ENCODE measurements around the gene PTGR3. TPM values are rescaled to one million over a fixed set of nuclear protein-coding genes. Genes with fewer than 3 reads are reported as not detected.
A peak's percentile ranks its signal among the peaks of the same experiment; 100 is the strongest.

Gene PTGR3
- total RNA-seq, 3 donors from 2014 or later: 47.6 to 61.4 (median 57.1) TPM

DNA sequence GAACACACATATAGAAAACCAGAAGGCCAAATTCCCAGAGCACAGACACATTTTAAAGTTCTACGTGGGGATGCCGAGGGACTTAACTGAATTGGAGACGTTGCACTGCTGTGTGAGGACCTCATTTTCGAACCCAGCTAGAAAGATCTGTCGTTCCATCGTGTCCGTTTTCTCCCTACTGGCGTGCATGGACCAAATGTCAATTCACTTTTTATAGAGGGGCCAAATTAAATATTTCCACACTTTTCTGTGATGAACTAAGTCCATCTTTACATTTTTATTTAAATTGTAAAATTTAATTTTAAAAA, 966 bp upstream of the PTGR3 start:
- H3K4me1 ChIP-seq (ENCODE audit: low read depth): peaks cover 42% of the 10 kb centered on the region
- TF ChIP-seq, protein P1, sequence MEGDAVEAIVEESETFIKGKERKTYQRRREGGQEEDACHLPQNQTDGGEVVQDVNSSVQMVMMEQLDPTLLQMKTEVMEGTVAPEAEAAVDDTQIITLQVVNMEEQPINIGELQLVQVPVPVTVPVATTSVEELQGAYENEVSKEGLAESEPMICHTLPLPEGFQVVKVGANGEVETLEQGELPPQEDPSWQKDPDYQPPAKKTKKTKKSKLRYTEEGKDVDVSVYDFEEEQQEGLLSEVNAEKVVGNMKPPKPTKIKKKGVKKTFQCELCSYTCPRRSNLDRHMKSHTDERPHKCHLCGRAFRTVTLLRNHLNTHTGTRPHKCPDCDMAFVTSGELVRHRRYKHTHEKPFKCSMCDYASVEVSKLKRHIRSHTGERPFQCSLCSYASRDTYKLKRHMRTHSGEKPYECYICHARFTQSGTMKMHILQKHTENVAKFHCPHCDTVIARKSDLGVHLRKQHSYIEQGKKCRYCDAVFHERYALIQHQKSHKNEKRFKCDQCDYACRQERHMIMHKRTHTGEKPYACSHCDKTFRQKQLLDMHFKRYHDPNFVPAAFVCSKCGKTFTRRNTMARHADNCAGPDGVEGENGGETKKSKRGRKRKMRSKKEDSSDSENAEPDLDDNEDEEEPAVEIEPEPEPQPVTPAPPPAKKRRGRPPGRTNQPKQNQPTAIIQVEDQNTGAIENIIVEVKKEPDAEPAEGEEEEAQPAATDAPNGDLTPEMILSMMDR (IDR thresholded peaks at IDR 0.05): no peak
- DNase-seq (no peak), ATAC-seq (no peak)
- H3K9me3 ChIP-seq: no peaks in the 10 kb centered on the region
- intact Hi-C loops (cut with DNase I, micrococcal nuclease): loop anchor here (10.0 kb wide), 2 partner anchors 565 to 715 kb away; partner anchors contain the start of gene CNDP2 (in 1 of the 2)
- no peak overlapping the region for H3K4me3 ChIP-seq
- H3K36me3 ChIP-seq (ENCODE audit: low read depth): no peaks in the 10 kb centered on the region

DNA sequence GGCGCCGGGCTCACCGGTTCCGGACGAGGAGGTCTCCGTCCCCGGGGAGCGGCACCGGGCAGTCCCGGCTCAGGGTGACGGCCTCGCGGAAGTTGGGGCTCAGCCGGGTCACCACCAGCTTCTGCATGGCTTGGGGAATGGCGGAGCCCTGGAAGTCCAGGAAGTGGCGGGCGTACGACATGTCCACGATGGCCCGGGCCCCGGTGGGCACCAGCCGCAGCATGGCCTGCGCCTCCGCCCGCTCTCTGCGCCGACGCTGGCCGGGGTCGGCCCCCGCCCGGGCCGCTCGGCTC, 157 bp downstream of the PTGR3 start:
- ATAC-seq (peak; percentile 14), DNase-seq (peak in 1 of 3 donors; percentile 80)
- Histone ChIP-seq H3K4me1 (ENCODE audit: low read depth) (peaks cover 41% of the 10 kb centered on the region), H3K9me3 (no peaks in the 10 kb centered on the region), H3K36me3 (ENCODE audit: low read depth) (no peaks in the 10 kb centered on the region), H3K4me3 (peak overlapping the region; percentile 86)
- intact Hi-C loops (cut with DNase I, micrococcal nuclease): loop anchor here (10.0 kb wide), 2 partner anchors 564 to 714 kb away; partner anchors contain the start of gene CNDP2 (in 1 of the 2)
- TF ChIP-seq, protein P1 (IDR thresholded peaks at IDR 0.05): no peak

DNA sequence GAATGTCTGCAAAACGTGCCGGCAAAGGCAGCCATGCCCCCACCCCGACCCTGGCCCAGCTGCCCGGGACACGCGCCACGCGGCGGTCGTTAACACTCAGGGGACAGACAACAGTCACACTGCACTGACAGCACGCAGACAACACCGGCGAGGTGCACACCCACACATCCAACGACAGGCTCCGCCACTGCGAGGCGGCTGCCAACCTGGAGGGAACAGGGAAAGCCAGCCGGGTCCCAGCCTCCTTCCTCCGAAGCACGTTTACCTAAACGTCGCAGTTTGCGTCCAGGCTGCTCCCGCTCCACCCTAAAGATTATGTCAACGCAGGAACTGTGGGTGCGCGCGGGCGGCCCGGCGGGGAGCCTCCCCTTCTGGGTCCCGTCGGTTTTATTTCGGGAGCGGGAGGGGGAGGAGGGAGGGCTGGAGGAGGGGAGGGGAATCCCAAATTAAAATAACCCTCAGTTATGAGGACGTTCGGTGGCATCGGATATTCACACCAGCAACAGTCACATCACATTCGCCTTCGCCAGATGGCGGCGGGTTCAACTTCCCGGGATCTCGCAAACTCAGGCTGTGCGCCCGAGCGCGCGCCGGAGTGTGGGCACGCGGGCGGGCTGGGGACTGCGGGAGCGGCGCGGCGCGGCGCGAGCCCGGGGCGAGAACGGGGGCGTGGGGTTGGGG, 644 bp downstream of the PTGR3 start:
- intact Hi-C loops (cut with DNase I, micrococcal nuclease): loop anchor here (10.0 kb wide), 2 partner anchors 563 to 713 kb away; partner anchors contain the start of gene CNDP2 (in 1 of the 2)
- TF ChIP-seq, protein P1 (IDR thresholded peaks at IDR 0.05): no peak
- peak overlapping the region; percentile 86 for H3K4me3 ChIP-seq
- H3K9me3 ChIP-seq: no peaks in the 10 kb centered on the region
- peaks cover 36% of the 10 kb centered on the region for H3K4me1 ChIP-seq (ENCODE audit: low read depth)
- peak; percentile 73 to 83 (median 79) for DNase-seq
- peak; percentile 31 for ATAC-seq
- no peaks in the 10 kb centered on the region for H3K36me3 ChIP-seq (ENCODE audit: low read depth)

DNA sequence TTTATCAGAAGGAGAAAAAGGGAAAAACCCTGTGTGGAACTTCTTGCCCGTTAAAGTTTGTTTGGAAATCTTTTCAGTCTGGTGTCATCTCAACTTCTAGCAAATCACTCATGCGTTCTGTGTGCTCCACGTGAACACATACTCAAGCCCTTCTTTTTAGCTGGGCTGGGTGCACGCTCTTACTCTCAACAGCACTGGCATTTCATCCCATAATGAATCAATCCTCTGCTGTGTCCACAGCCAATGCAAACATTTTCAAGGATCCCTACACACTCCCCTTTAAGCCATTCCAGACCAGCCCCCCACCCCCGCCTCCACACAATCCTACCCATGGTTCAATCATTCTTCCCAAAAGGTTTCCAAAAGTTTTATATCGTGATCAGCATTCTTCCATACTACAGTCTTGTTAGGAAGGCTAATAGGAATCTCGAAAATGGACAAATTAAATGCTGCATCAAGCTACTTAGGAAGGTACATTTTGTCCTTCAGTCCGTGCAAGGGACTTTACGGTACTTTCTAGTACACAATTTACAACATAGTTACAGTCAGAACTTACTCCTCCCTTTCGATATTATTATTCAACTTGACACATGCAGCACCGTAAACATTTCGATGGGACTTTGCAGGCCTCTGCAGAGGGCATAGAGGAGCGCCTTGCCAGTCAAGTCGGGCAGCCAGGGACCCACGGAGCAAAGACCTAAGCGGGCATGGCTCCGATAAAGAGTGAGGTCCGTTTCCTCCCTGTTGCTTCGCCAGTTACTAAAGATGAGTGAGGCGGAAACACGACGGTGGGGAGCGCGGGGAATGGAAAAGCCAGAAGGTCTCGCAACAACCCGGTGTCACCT, 1.4 kb downstream of the PTGR3 start:
- no peaks in the 10 kb centered on the region for H3K9me3 ChIP-seq
- H3K4me1 ChIP-seq (ENCODE audit: low read depth): peaks cover 28% of the 10 kb centered on the region
- TF ChIP-seq, protein P1 (IDR thresholded peaks at IDR 0.05): no peak
- H3K4me3 ChIP-seq: peak overlapping the region; percentile 86
- no peaks in the 10 kb centered on the region for H3K36me3 ChIP-seq (ENCODE audit: low read depth)
- ATAC-seq (peak; percentile 12), DNase-seq (no peak)
- intact Hi-C loops (cut with DNase I, micrococcal nuclease): loop anchor here (10.0 kb wide), 2 partner anchors 563 to 713 kb away; partner anchors contain the start of gene CNDP2 (in 1 of the 2)

DNA sequence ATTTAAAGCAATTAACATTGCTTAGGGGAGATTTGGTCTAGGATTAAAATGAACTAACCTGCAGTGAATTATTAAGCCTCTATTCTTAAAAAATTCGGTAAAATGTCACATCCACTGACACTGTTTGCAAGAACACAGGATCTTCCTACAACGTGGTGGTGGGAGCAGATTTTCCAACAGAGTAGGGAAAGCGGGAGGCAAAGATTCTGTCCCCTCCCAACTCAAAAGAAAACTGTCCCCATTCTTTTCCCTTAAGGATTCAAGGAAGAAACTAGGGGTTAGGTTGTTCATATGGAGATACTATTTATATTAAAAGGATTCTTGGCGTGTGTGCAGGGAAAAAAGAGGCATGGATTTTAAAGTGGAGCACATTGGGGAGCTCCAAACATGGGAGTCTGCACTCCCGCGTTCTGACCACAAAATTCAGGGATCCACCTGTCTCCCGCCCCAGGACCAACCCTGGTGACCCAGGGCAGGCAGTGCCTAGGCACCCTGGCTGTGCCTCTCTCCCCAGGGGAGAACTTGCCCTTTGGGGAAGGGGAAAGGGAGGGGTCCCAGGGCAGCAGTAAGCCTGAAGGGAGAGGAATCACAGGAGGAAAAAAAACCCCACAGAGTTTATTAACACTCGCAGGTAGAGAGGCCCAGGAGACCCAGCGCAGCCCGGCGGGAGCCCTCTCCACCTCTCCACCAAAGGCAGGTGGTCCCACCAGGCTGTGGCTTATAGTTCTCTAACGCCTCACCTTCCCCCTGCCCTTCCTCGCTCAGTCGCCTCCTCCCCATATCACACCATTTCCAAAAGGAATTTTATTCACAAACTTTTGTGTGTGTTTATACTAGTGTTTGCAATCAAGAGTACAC, 2.3 kb downstream of the PTGR3 start:
- Histone ChIP-seq H3K36me3 (ENCODE audit: low read depth) (no peaks in the 10 kb centered on the region), H3K4me1 (ENCODE audit: low read depth) (peaks cover 27% of the 10 kb centered on the region), H3K4me3 (no peak overlapping the region), H3K9me3 (no peaks in the 10 kb centered on the region)
- DNase-seq: no peak
- no peak for ATAC-seq
- intact Hi-C loops (cut with DNase I, micrococcal nuclease): loop anchor here (10.0 kb wide), 2 partner anchors 562 to 712 kb away; partner anchors contain the start of gene CNDP2 (in 1 of the 2)
- TF ChIP-seq, protein P1 (IDR thresholded peaks at IDR 0.05): no peak
